Occipital lobe (tissue), 2 donors: ENCODE data around the gene PVALEF. TPM values are rescaled to one million over a fixed set of nuclear protein-coding genes. Genes with fewer than 3 reads are reported as not detected.

Experiments
- DNase-seq: peaks from one replicate; lab custom pipeline; 2025; lab: John Stamatoyannopoulos, UW
- total RNA-seq: library from RNA; depleted of rRNA; stranded (reverse); fragments of >200 nt; gene quantifications from one replicate; pipeline ENCODE4 v1.2.3, GENCODE V29; 2014

PVALEF gene
- total RNA-seq, 1 donor from 2014 or later = not detected

DNA sequence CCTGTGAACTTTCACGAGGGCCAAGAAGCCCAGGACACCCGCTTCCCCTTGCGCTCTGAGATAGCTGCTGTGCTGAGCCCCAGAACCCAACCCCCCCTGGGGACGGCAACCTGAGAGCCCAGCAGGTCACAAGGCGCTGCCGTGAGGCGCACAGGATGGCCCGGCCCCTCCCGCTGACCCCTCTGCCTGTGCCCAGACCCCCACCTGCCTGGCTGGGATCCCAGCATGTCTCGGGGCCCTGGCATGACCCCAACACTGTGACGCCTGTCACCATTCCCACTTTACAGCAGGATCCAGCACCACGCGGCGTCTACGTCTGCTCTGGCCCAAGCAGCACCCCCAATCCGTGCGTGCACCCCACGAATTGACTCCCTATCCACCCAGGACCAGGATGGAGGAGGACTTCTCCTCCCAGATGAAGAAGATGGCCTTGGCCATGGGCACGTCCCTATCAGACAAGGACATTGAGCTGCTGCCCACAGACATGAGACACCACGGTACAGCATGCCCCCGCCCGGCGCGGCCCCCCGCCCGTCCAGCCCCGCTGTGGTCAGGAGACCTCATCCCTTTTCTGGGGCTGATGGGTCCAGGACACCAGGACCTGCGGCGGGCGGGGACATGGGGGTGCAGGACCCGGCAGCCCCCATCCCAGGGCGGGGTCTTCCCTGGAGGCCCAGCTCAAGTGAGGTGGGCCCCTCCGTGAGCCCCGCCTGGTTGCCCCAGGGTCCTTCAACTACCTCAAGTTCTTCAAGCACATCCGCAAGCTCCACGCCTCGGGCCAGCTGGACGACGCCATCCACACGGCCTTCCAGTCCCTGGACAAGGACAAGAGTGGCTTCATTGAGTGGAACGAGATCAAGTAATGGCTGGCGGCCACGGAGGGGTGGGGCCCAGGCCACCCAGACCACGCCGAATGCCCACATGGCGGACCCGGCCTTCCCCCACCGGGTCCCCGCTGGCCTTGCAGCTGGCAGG lies 15.8 kb downstream of the PVALEF start:
- no peak for DNase-seq

DNA sequence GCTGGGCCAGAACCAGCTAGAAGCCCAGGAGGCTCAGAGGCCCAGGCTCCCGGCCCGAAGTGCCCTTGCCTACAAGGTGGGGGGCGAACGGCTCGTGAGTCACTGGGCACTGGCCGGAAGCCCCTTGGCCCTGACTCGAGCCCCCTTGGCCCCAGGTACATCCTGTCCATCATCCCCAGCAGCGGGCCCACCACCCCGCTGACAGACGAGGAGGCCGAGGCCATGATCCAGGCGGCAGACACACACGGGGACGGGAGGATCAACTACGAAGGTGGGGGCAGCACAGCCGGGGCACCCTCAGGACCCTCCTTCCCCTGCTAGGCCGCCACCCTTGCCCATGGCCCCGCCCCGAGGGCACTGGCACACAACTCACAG lies 16.5 kb downstream of the PVALEF start:
- no peak for DNase-seq

DNA sequence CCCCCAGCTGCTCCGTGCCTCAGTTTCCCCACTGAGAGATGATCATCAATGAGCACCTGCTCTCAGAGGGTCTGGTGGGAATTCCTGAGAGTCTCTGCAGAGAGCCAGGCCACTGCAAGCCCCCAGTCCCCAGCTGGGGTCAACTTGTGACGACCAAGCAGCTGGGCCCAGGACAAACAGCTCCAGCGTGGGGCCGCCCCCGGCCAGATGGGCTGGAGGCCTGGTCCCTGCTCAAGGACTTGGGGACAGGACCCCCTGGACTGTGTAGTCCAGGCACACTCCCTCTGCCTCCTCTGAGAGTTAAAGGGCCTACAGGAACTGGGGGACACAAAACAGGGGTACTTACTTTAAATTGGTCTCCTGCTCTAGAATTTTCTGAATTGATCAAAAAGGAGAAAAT lies 17.3 kb downstream of the PVALEF start:
- no peak for DNase-seq

DNA sequence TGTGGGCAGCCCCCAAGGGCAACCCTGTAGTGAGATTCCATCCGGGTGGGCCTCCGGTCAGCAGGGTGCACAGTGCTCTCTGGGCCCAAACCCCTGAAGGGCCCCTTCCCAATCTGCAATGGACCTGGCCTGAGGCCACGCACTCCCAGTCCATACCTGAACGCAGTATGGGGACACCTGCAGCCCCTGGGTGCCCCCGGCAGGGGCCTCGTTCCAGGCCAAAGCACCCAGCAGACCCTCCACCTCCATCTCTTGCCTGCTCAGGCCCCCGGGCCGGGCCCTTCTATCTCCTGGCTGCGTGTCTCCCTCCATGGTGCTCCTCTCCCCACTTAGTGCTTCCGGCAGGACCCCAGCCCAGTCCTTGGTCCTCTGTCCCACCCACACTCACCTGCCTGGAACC lies 18.0 kb downstream of the PVALEF start:
- no peak for DNase-seq

DNA sequence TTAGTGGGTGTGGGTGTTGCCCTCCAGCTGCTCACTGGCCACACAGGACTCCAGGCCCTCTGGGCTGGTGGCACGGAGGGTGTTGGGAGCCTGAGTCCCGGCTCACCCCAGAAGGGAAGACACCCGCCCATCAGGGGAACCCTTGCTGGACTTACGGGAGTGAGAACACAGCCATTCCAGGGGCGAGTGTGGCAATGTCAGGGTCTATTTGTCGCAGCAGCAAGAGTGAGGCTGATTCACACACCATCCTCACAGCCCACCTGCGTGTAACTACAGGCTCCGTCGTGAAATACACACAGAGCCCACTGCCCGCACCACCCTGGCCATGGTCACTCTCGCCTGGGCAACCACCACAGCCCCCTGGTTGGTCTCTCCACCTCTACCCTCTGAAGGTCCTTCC lies 18.5 kb downstream of the PVALEF start:
- DNase-seq = no peak

DNA sequence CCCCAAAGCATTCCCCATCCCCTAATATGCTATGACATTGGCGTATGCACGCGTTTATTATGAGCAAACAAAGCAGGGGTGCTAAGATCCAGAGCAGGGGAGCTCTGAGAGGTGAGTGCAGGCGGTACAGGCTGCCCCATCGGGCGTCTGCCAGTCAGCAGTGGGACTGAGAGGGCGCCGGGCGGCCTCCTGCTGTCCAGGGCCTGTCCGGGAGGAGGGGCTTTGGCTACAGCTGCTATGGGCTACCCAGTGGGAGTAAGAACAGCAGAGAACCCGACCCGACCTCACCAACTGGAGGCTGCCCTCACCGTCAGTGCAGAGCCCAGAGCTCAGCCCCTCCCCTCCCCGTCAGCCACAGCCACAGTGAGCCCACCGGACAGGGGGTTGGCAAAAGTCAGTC lies 19.2 kb downstream of the PVALEF start:
- no peak for DNase-seq

DNA sequence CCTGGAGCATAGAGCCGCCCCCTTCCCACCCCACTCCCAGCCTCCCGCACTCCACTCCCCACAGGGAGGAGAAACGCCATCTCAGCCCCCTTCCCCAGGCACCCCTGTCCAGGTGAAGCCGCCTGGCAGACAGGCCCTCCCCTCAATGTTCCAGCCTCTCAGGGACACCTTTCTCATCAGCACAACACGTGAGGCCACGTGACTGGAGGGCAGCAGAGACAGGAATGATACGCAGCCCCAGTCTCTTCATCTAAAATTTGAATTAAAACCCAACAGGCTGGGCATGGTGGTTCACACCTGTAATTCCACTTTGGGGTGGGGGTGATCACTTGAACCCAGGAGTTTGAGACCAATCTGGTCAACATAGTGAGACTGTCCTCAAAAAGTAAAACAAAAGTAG lies 20.9 kb downstream of the PVALEF start:
- no peak for DNase-seq

DNA sequence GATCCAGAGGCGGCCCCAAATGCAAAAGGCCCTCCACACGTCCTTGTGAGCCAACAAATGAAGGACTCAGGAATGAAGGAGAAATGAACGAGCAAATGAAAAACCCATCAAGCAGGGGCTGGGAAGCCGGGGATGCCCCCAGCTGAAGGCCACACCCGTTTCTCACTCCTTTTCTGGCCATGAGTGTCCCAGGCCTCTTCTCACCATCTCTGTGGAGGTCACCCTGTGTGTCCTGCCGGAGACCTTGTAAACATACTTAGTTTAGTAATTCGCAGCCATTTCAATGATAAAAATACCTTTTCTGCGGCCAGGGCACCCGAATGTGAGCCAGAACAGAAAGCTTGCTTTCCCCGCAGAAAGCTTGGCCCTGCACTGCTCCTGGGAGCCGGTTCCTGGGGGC lies 21.8 kb downstream of the PVALEF start:
- no peak for DNase-seq

DNA sequence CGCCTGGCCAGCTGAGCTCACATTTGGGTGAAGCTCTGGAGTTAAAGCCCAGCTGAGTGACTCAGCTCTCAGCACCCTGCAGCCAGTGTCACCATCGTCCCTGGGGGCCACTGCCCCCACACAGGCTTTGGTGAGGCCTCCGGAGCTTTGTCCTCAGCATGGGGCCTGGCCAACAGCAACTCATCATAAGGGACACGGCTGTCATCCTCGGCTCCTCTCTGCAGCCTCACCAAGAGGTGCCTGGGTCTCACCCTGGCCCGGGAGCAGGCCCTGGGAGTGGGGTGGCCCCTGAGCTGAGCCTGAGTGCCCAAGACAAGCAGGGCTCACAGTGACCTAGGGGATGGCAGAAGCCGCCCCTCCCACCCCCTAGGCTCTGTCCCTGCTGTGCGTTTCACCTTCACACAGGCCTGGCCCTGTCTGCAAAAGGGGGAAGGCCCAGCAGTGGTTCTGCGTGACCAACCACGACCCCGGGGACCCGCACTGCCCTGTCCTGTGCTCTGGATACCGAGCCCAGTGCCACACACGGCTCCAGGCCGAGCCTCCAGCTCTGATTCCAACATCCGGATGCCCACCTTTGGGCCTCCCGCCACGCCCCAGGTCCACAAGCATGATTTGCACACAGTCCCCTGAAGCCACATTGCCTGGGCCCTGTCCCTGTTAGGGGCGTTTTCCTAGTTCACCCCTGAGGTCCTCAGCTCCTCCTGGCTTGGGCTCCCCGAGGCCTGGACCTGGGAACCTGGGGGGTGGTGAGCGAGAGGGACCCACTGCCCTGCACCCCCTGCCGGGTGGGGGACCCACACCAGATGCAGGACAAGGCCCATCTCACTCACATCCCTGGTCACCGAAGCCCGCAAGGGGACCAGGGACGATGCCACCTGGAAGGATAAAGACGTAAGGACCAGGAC lies 22.5 kb downstream of the PVALEF start:
- DNase-seq = no peak

DNA sequence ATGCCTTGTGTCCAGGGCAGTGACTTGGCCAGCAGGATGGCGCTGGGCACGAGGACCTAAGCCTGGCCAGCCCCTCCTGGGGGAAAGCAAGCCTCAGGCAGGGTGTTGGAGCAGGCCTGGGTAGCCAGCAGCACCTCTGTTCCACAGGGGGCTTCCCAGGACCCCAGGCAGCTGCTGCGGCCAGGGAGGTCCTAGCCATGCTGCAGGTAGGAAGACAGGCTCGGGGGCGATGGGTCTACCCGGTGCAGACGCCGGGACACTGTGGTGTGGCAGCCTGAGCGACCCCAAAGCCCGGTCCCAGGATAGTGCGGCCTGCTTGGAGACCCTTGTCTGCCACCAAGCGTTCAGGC lies 23.2 kb downstream of the PVALEF start:
- no peak for DNase-seq

DNA sequence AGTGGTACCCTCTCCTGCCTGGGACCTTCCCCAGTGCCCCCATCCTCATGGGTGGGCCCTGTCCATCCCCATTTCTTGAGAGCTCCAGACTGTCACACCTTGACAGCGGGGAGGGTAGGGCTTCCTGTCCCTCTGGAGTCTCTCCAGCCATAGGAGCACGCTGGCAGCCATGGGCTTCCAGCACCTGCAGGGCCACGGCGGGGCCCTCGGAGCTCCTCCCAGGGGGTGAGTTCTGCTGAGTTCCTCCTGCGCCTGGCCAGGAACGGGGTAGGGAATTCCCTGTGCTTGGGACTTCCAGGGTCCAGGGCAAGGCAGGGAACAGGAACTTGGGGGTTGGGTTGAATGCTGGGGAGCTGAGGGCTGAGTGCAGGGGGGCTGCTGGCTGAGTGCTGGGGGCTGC lies 23.7 kb downstream of the PVALEF start:
- DNase-seq = no peak

DNA sequence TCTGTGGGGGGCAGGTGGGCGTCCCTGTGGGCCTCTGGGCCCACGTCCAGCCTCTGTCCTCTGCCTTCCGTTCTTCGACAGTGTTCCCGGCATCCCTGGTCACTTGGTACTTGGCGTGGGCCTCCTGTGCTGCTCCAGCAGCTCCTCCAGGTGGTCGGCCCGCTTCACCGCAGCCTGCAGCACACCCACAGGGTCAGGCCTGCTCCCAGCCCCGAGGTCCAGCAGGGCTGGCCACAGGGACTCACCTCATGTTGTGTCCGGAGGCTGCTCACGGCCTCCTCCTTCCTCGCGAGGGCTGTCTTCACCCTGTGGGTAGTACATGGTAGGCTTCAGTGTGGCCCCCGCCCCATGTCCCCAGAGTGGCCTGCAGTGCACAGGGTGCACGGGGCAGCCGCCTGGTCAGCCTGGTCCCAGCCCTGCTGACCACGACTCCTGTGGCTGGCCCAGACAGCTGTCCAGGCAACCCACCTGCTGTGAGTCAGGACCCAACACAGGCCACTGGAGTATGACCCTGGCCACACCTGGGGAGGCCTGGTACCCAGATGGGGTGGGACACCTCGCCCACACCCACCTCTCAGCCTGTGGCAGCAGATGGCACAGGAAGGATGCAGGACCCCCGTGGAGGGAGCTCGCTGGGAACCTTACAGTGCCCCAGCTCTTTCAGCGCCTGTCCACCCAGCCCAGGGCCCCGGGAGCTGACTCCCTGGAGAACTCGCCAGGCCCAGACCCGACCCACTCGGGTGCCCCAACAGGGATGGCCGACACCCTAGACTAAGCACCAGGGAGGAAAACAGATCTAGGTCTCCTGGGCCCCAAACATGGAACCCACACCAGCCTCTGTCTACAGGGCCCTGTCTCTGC lies 24.6 kb downstream of the PVALEF start:
- DNase-seq = no peak

DNA sequence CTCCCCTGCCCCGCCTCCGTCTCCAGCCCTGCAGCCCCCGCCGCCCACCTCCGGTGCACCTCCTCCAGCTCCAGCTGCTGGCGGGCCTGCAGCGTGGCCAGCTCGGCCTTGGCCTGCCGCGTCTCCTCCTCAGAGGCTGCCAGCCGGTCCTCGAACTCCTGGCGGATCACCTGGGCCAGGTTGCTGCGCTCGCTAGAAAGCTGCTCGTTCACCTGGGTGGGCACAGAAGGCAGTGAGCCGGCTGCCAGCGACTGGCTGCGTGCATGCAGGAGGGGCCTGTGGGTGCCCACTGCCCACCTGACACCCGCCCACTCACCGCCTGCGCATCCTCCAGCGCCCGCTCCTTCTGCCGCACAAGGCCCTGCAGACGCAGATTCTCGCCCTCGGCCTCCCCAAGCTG lies 25.3 kb downstream of the PVALEF start:
- no peak for DNase-seq

DNA sequence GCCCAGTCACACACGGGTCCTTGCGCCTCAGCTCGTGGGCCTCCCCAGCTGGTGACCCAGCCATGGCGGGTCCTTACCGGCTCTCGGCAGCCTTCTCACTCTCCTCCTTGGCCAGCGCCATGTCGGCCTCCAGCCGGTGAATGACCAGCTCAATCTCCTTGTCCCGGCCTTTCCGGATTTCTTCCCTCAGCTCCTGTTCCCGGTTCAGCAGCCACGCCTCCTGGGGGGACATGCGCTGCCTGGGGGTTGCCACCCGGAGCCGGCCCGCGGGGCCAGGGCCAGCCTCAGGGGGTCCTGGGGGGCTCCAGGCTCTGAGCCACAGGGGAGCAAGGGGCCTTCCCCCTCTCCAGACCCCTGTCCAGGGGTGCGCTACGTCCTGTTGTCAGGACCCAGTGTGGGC lies 25.8 kb downstream of the PVALEF start:
- no peak for DNase-seq

DNA sequence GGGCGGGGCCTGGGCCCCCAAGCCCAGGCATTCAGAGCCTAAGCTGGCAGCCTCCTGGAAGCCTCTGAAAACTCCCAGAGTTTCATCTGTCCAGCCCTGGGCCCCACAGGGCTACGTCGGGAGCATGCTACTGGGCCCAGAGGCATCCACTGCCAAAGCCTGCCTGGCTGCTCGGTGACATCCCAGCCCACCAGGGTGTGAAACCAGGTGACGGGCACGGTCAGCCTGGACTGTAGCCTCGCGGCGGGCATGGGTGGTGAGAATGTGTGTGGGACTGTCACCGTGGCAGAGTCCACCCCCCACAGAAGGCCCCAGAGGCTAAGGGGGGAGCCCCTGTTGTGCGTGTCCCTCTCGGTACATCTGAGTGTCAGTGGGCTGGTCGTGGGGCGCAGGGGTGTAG lies 26.3 kb downstream of the PVALEF start:
- no peak for DNase-seq

DNA sequence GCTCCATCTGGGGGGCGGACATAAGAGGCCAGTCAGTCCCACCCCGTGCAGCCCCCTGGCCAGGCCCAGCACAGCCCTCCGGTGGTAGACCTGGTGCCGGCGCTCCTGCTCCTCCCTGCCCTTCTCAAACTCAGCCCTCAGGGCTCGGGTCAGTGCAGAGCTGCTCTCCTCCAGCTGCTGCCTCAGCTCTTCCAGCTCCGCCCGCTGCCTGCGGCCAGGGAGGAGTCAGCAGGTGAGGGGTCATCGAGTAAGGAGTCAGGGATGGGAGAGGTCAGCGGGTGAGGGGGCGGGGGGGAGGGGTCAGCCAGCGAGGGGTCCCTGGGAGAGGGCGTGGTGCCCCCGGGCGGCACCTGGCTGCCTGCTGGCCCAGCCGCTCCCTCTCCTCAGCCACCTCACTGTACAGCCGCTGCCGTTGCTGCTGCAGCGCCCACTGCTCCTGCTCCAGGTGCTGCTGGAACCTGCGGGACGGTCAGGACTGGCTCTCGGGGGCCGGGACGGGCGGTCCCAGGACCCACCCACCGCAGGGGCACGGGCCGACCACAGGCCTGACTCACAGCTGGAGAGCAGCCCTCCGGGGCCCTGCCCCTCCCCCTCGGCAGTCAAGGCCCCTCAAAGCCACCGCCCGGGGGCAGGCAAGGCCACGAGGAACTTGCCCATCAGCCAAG lies 27.2 kb downstream of the PVALEF start:
- no peak for DNase-seq

DNA sequence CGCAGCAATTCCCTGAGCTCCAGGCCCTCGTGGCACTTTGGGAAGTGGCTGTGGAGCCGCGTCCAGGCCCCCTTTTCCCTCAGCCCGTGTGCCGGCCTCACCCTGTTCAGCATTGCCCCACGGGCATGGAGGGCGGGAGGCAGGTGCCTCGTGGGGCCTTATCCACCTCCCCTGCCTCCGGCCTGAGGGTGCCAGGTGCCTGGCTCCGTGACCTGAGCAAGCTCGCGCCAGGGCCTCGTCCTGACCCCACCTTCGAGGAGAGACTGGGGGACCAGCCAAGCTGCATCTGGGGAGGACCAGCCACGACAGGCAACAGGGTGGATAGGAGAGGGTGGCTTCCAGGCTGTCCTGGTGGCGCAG lies 27.7 kb downstream of the PVALEF start:
- no peak for DNase-seq

DNA sequence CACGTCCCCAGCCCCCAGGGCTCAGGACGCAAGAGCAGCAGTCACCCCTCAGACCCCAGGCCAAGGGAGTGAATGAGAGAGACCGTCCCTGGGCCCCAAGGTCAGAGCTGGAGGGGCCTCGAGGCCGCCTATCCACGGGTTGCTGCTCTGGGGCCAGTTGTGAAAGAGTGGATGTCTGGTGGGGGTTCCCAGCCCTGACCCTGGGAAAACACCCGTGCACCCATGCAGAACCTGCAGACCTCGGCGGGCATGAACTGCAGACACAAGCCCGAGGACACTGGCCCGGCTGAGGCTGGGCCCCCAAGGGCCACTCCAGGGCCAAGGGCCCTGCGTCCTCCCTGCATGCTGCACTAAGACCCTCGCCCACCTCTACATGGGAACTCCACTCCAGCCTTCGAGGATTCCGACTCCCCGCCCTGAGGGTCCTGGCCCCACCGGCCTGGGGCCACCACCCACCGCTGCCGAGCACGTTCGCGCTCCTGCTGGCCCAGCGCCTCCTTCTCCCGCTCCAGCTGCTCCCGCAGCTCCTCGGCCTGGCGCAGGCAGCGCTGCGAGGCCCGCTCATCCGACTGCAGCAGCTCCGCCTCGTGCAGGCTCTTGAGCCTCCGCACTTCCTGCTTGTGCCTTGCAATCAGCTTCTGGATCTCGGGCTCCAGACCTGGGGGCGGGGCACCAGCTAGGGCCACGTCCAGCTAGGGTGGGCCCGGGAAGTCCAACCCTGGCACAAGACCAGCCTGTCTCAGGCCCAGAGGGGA lies 28.3 kb downstream of the PVALEF start:
- no peak for DNase-seq

DNA sequence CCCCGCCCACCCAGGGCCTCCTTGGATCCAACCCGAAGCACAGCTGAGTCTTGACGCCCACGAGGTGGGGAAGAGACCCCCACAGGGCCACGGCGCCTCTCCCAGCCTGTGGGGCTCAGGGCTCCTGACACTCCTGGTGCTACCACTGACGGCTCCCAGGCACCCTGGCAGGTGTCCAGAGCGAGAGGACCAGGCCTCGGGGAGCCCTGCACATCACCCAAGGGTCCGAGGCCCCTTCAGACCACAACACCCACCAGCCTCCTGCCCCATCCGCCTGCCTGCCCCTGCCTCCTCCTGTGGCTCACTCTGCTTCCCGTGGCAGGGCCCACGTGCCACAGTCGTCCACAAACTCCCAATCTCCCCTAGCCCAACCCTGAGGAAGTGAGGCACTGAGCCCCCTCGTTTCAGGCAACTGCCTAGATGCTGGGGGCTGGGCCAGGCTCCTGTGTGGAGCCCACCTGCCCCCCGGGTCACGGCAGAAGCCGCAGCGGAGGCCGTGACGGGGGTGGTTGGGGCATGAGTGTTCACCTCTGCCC lies 29.0 kb downstream of the PVALEF start:
- no peak for DNase-seq
